ENCODE measurements around the gene RAPGEF4. TPM values are rescaled to one million over a fixed set of nuclear protein-coding genes. Genes with fewer than 3 reads are reported as not detected.

RAPGEF4 gene
- total RNA-seq, 1 donor from 2014 or later: 8.7 TPM

DNA sequence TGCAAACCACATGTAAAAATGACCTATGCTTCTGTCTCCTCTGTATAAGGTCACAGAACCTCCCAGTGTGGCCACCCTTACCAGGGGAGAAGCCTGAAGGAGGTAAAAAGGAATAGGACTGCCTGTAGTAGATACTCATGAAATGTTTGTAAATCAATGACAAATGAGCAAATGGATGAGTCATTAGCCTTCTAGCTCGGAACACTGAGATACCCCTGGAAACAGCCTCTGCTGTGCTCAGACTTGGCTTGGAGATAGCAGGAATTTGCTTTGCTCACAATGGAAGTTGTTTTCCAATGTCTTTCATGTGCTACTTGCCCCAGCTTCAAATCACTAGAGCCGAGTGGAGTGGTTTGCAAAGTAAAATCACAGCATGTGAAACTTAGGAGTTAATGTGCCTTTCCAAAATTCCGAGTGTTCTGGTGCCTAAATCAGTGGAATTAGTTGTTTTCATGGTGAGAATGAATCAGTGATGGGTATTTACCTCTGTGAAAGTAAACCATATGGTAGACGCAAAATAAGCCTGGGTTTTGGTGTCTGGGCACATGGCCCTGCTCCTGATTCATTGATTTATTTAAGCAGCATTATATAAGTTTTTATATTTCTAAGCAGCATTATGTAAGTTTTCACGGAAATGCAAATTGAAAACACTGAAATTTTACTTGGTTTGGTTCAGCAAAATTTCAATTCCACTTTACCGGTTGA lies 186.0 kb downstream of the RAPGEF4 start:
- TF ChIP-seq, protein P1, sequence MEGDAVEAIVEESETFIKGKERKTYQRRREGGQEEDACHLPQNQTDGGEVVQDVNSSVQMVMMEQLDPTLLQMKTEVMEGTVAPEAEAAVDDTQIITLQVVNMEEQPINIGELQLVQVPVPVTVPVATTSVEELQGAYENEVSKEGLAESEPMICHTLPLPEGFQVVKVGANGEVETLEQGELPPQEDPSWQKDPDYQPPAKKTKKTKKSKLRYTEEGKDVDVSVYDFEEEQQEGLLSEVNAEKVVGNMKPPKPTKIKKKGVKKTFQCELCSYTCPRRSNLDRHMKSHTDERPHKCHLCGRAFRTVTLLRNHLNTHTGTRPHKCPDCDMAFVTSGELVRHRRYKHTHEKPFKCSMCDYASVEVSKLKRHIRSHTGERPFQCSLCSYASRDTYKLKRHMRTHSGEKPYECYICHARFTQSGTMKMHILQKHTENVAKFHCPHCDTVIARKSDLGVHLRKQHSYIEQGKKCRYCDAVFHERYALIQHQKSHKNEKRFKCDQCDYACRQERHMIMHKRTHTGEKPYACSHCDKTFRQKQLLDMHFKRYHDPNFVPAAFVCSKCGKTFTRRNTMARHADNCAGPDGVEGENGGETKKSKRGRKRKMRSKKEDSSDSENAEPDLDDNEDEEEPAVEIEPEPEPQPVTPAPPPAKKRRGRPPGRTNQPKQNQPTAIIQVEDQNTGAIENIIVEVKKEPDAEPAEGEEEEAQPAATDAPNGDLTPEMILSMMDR (IDR thresholded peaks at IDR 0.05; ENCODE audit: partially characterized antibody, unreplicated experiment): no peak
- H3K27me3 Mint-ChIP-seq (ENCODE audit: unreplicated experiment): no peaks in the 10 kb centered on the region
- no peaks in the 10 kb centered on the region for H3K4me1 Mint-ChIP-seq (ENCODE audit: low read depth, unreplicated experiment)
- H3K9me3 Mint-ChIP-seq (ENCODE audit: unreplicated experiment): no peaks in the 10 kb centered on the region
- no peak overlapping the region for H3K4me3 Mint-ChIP-seq (ENCODE audit: unreplicated experiment)
- no peaks in the 10 kb centered on the region for H3K36me3 Mint-ChIP-seq (ENCODE audit: unreplicated experiment)
- no peak for DNase-seq
- no peak overlapping the region for H3K27ac Mint-ChIP-seq (ENCODE audit: unreplicated experiment)

DNA sequence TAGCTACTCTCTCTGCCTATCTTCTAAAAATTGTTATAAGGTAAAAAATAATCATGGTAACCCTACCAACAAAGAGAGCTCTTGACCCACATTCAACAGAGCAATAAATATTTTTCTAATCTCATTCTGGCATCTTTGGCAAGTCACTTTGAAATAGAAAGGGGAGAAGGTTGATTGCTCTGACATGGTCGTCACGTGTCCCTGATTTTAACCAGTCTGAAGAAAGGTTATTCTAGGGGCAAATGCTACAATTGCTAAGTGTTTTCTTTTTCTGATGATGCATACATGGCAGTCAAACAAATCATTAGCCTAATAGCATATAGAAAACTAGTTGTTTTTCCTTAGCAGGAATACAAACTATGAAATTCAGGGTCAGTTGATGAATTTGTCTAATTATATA lies 186.7 kb downstream of the RAPGEF4 start:
- Mint-ChIP-seq H3K27ac (ENCODE audit: unreplicated experiment) (no peak overlapping the region), H3K9me3 (ENCODE audit: unreplicated experiment) (no peaks in the 10 kb centered on the region), H3K36me3 (ENCODE audit: unreplicated experiment) (no peaks in the 10 kb centered on the region), H3K4me1 (ENCODE audit: low read depth, unreplicated experiment) (no peaks in the 10 kb centered on the region), H3K27me3 (ENCODE audit: unreplicated experiment) (no peaks in the 10 kb centered on the region), H3K4me3 (ENCODE audit: unreplicated experiment) (no peak overlapping the region)
- TF ChIP-seq, protein P1 (IDR thresholded peaks at IDR 0.05; ENCODE audit: partially characterized antibody, unreplicated experiment): no peak
- DNase-seq: no peak

DNA sequence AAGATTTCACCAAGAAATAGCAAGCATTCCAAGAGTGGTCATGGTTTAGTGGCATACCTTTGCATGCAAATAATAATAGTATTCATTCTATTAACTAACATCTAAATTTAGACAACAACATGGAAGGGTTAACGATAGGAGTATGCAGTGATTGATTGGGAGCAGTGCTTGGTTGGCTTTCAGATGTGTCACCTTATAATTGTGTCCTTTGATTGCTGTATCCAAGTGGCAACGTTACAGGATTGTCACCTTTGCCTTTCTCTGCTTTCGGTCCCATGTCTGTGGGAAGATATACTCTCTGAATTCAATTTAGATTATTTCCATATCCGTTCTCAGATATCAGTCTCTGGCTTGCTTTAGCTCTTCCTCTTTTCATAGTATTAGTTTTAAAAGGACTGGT lies 187.2 kb downstream of the RAPGEF4 start:
- no peaks in the 10 kb centered on the region for H3K36me3 Mint-ChIP-seq (ENCODE audit: unreplicated experiment)
- DNase-seq: no peak
- no peak overlapping the region for H3K4me3 Mint-ChIP-seq (ENCODE audit: unreplicated experiment)
- no peak overlapping the region for H3K27ac Mint-ChIP-seq (ENCODE audit: unreplicated experiment)
- H3K9me3 Mint-ChIP-seq (ENCODE audit: unreplicated experiment): no peaks in the 10 kb centered on the region
- TF ChIP-seq, protein P1 (IDR thresholded peaks at IDR 0.05; ENCODE audit: partially characterized antibody, unreplicated experiment): no peak
- H3K4me1 Mint-ChIP-seq (ENCODE audit: low read depth, unreplicated experiment): no peaks in the 10 kb centered on the region
- no peaks in the 10 kb centered on the region for H3K27me3 Mint-ChIP-seq (ENCODE audit: unreplicated experiment)

DNA sequence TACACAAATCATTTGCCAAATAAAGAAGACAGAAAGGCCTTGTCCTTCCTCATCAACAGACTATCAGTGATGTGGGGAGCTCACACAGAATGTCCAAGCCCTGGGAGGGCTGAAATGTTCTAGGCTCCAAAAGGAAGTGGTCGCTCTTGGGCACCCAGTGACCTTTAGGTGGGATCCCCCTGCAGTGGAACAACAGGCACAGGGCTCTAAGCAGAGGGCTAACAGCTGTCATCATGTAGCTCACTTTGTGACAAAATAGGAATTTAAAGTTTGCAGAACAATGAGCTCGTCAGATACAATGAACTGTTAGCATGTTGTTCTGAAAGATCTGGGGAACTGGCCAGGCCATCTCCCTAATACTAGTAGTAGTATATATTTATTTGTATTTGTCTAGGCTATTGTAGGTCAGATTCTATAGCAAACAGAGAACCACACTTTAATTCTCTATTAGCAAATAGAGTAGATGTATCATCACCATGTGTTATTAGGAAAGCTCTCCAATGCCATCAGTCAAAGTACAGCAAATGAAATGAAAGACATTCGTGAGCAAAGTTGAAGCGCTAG lies 188.5 kb downstream of the RAPGEF4 start:
- TF ChIP-seq, protein P1 (IDR thresholded peaks at IDR 0.05; ENCODE audit: partially characterized antibody, unreplicated experiment): no peak
- Mint-ChIP-seq H3K4me3 (ENCODE audit: unreplicated experiment) (no peak overlapping the region), H3K9me3 (ENCODE audit: unreplicated experiment) (no peaks in the 10 kb centered on the region), H3K27ac (ENCODE audit: unreplicated experiment) (no peak overlapping the region), H3K36me3 (ENCODE audit: unreplicated experiment) (no peaks in the 10 kb centered on the region), H3K4me1 (ENCODE audit: low read depth, unreplicated experiment) (peaks cover 7% of the 10 kb centered on the region), H3K27me3 (ENCODE audit: unreplicated experiment) (no peaks in the 10 kb centered on the region)
- DNase-seq: no peak

DNA sequence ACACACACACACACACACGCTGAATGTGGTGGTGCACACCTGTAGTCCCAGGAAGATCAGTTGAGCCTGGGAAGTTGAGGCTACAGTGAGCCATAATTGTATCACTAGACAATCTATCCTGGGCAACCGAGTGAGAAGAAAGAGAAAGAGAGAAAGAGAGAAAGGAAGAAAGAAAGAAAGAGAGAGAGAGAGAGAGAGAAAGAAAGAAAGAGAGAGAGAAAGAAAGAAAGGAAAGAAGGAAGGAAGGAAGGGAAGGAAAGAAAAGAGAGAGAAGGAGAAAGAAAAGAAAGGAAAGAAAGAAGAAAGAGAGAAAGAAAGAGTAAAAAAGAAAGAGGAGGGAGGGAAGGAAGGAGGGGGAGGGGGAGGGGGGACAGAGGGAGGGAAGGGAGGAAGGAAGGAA lies 190.0 kb downstream of the RAPGEF4 start:
- TF ChIP-seq, protein P1 (IDR thresholded peaks at IDR 0.05; ENCODE audit: partially characterized antibody, unreplicated experiment): no peak
- Mint-ChIP-seq H3K27me3 (ENCODE audit: unreplicated experiment) (no peaks in the 10 kb centered on the region), H3K4me3 (ENCODE audit: unreplicated experiment) (no peak overlapping the region), H3K4me1 (ENCODE audit: low read depth, unreplicated experiment) (peaks cover 15% of the 10 kb centered on the region), H3K27ac (ENCODE audit: unreplicated experiment) (no peak overlapping the region), H3K9me3 (ENCODE audit: unreplicated experiment) (no peaks in the 10 kb centered on the region), H3K36me3 (ENCODE audit: unreplicated experiment) (no peaks in the 10 kb centered on the region)
- DNase-seq: no peak

Data from glutamatergic neuron (in vitro differentiated cells).